K562 (cell line): ENCODE measurements around the gene TARS2. TPM values are rescaled to one million over a fixed set of nuclear protein-coding genes. Genes with fewer than 3 reads are reported as not detected.

Experiments
- CBX3 ChIP-seq, 2 experiments: IDR thresholded peaks; 1 replicate in 1 of 2; 2 replicates in 1 of 2; pipeline ENCODE4 v1.6.1; 2012; ENCODE audit warnings: inconsistent platforms in 2 of 2, low read length in 2 of 2, borderline replicate concordance in 1 of 2, control low read depth in 1 of 2
- OTX1 ChIP-seq: fragments of 450-650 bp; formaldehyde crosslinking; IDR thresholded peaks from 2 replicates; pipeline ENCODE4 v1.4.0; 2022; ENCODE audit warnings: mild to moderate bottlenecking
- PHF8 ChIP-seq: fragments of 200-600 bp; sonication (generic); IDR thresholded peaks from 2 replicates; pipeline ENCODE4 v1.6.1; 2012; ENCODE audit warnings: mixed run types, mild to moderate bottlenecking, inconsistent platforms, low read length, moderate library complexity, borderline replicate concordance
- ZNF76 ChIP-seq: fragments of 250-450 bp; sonication (Bioruptor Pico); IDR thresholded peaks from 2 replicates; pipeline ENCODE4 v1.4.0; 2020; ENCODE audit warnings: mild to moderate bottlenecking, moderate library complexity, borderline replicate concordance
- ZSCAN32 ChIP-seq: fragments of 450-650 bp; formaldehyde crosslinking; IDR thresholded peaks from 2 replicates; pipeline ENCODE4 v1.4.0; 2020; ENCODE audit warnings: mild to moderate bottlenecking, moderate library complexity
- polyA plus RNA-seq, 8 experiments: library from polyadenylated mRNA; depleted of rRNA in 4 of 8; stranded (reverse) in 5 of 8; unstranded in 3 of 8; fragments of >200 nt; fragmentation: Nextera tagmentation in 2 of 8; fragmentation: Illumina TruSeq in 1 of 8; extraction: Ambion mirVana in 2 of 8; extraction: Trizol in 1 of 8; gene quantifications; 2 replicates each; pipeline versions ENCODE4 v1.2.1 to v1.2.3, GENCODE V29; 2011 to 2014; ENCODE audit warnings: inconsistent platforms in 1 of 8, missing spikeins in 1 of 8
- total RNA-seq, 7 experiments: library from RNA; depleted of rRNA in 6 of 7; stranded (reverse); fragments of >200 nt in 6 of 7; fragmentation: Illumina TruSeq in 2 of 7; extraction: Trizol in 2 of 7; gene quantifications; 2 replicates each; pipeline versions ENCODE4 v1.2.1 to v1.2.3, GENCODE V29; 2011 to 2021; ENCODE audit warnings: low replicate concordance in 1 of 7
- TF ChIP-seq, protein P1 (sequence below), 2 experiments: fragments of 450-650 bp; formaldehyde crosslinking in 1 of 2; IDR thresholded peaks; 2 replicates each; pipeline versions ENCODE4 v1.4.0 to v1.6.1; 2014 to 2020; ENCODE audit warnings: mild to moderate bottlenecking in 2 of 2, borderline replicate concordance in 1 of 2, low read depth in 1 of 2
- TF ChIP-seq, protein P2 (sequence below): fragments of 250-450 bp; sonication (Bioruptor Pico); IDR thresholded peaks from 2 replicates; pipeline ENCODE4 v1.4.0; 2020; ENCODE audit warnings: borderline replicate concordance
- TF ChIP-seq, protein P3 (sequence below): fragments of 250-450 bp; sonication (Bioruptor Pico); IDR thresholded peaks from 2 replicates; pipeline ENCODE4 v1.5.0; 2021; ENCODE audit warnings: mild to moderate bottlenecking, moderate library complexity
- TF ChIP-seq, protein P4 (sequence below), 3 experiments: IDR thresholded peaks in 2 of 3; conservative IDR thresholded peaks in 1 of 3; 2 replicates each; pipeline ENCODE4 v1.5.1; 2011 to 2012; ENCODE audit warnings: low read length in 3 of 3, mild to moderate bottlenecking in 3 of 3, control low read depth in 2 of 3, improper control_type of control experiment in 1 of 3, inconsistent platforms in 1 of 3, low read depth in 1 of 3, mixed read lengths in 1 of 3, moderate library complexity in 1 of 3; ENCODE audit not compliant: insufficient read depth in 2 of 3

Gene TARS2
- total and polyA plus RNA-seq, 9 of the 15 experiments (the other 6 are each of a cell fraction or from before 2014, with no cell fraction given): 17.0 to 64.2 (median 39.4) TPM

DNA sequence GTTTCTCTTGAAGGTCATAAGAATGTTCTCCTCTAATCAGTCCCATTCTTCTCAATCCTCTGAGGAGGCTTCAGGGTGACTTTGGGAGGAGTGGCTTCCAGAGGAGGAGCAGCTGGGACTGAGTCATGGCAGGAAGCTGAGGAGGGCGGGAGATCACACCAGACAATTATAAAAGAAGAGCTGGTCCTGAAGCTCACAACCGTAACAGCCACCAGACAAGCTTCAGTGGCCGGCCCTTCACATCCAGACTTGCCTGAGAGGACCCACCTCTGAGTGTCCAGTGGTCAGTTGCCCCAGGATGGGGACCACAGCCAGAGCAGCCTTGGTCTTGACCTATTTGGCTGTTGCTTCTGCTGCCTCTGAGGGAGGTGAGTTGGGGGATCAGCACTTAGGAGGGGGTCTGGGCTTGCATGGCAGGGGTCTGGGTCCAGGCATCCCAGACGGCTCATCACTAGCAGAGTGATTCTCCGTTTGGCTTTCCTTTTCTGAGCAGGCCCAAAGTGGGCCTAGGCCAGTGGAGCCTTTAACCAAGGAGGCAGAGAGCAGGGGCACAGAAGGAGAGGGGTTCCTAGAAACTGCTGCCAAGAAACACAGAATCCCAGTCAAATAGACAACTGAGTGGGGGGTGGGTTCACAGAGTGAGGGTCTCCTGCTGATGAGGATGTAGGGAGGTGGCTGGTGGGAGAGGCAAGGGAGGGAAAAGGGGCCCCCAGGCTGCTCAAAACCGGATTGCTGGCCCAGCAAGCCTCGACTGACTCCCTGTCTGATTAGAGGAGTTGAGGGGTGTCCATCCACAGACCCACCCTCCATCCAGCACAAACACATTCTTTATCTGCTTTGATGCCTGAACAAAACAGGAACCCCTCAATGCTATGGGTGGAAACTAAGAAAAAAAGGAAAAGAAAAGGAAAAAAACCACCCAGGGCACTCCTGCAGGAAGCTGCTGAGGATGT, 21.0 kb downstream of the TARS2 start, which contains the start of gene ECM1 (continued):
- TF ChIP-seq, protein P1, sequence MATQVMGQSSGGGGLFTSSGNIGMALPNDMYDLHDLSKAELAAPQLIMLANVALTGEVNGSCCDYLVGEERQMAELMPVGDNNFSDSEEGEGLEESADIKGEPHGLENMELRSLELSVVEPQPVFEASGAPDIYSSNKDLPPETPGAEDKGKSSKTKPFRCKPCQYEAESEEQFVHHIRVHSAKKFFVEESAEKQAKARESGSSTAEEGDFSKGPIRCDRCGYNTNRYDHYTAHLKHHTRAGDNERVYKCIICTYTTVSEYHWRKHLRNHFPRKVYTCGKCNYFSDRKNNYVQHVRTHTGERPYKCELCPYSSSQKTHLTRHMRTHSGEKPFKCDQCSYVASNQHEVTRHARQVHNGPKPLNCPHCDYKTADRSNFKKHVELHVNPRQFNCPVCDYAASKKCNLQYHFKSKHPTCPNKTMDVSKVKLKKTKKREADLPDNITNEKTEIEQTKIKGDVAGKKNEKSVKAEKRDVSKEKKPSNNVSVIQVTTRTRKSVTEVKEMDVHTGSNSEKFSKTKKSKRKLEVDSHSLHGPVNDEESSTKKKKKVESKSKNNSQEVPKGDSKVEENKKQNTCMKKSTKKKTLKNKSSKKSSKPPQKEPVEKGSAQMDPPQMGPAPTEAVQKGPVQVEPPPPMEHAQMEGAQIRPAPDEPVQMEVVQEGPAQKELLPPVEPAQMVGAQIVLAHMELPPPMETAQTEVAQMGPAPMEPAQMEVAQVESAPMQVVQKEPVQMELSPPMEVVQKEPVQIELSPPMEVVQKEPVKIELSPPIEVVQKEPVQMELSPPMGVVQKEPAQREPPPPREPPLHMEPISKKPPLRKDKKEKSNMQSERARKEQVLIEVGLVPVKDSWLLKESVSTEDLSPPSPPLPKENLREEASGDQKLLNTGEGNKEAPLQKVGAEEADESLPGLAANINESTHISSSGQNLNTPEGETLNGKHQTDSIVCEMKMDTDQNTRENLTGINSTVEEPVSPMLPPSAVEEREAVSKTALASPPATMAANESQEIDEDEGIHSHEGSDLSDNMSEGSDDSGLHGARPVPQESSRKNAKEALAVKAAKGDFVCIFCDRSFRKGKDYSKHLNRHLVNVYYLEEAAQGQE (IDR thresholded peaks at IDR 0.05; ENCODE audit: borderline replicate concordance): no peak
- TF ChIP-seq, protein P1 (CRISPR knock-in tag; IDR thresholded peaks at IDR 0.05; ENCODE audit: low read depth): peak; percentile 38; the same call in 1 of the 2 replicates
- TF ChIP-seq ZSCAN32 (CRISPR knock-in tag) (no peak), PHF8 (peak; percentile 43; the same call in 1 of the 2 replicates), ZNF76 (CRISPR knock-in tag) (no peak), CBX3 (IDR thresholded peaks at IDR 0.05; ENCODE audit: borderline replicate concordance in 1 of 2, low read length in 2 of 2) (0 out of 3 replicates have a peak, but pooled peaks of 1 of the 2 experiments have one; percentile 13), OTX1 (CRISPR knock-in tag) (no peak)
- TF ChIP-seq, protein P2, sequence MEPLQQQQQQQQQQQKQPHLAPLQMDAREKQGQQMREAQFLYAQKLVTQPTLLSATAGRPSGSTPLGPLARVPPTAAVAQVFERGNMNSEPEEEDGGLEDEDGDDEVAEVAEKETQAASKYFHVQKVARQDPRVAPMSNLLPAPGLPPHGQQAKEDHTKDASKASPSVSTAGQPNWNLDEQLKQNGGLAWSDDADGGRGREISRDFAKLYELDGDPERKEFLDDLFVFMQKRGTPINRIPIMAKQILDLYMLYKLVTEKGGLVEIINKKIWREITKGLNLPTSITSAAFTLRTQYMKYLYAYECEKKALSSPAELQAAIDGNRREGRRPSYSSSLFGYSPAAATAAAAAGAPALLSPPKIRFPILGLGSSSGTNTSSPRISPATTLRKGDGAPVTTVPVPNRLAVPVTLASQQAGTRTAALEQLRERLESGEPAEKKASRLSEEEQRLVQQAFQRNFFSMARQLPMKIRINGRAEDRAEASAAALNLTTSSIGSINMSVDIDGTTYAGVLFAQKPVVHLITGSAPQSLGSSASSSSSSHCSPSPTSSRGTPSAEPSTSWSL: no peak
- TF ChIP-seq, protein P3, sequence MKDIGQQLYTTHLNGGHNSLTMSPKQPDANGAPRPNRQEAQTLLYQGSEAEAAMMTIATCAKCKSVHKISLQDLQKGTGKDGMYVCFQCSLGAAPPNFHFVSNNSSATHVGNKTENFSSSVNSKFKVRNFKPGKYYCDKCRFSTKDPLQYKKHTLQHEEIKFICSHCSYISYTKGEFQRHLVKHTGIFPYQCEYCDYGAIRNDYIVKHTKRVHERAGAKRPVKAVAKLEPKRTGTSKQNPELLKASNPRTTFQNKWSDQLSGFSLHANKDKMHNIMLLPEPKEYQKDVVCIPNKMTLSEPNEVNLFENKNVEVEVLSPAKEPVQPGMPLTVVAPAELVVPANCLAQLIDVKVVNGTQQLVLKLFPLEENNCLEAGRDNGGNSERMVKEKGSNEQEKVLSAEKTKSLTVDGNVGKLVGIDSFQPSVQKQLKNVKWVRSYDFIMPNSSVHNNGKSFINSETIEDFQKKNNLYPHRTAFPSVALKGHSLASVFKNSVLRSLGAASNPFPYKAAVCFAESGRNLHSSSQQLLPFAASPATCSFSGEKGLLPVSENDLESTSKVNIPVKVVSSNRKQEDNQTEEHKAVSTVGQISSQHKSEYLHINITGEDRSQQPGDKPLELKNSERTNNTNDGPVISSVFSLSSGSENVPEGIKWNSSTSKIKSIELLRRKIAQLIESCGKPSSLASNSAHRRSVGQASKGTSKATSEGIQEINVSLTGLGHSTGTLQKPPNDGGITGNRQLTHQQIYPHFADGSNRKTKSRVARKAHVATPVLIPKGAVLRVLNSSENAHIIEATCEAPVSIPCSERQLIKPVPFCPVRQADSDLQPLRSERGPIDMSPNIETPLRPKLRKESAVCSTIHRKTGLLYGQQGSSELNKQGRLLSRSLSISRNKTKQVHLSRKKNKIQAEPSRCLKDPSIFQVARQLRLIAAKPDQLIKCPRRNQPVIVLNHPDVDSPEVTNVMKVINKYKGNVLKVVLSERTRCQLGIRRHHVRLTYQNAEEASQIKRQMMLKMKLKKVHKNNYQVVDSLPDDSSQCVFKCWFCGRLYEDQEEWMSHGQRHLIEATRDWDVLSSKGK (CRISPR knock-in tag): no peak
- TF ChIP-seq, protein P4, sequence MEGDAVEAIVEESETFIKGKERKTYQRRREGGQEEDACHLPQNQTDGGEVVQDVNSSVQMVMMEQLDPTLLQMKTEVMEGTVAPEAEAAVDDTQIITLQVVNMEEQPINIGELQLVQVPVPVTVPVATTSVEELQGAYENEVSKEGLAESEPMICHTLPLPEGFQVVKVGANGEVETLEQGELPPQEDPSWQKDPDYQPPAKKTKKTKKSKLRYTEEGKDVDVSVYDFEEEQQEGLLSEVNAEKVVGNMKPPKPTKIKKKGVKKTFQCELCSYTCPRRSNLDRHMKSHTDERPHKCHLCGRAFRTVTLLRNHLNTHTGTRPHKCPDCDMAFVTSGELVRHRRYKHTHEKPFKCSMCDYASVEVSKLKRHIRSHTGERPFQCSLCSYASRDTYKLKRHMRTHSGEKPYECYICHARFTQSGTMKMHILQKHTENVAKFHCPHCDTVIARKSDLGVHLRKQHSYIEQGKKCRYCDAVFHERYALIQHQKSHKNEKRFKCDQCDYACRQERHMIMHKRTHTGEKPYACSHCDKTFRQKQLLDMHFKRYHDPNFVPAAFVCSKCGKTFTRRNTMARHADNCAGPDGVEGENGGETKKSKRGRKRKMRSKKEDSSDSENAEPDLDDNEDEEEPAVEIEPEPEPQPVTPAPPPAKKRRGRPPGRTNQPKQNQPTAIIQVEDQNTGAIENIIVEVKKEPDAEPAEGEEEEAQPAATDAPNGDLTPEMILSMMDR (IDR thresholded peaks at IDR 0.05 in 2 of 3, conservative IDR thresholded peaks at IDR 0.05 in 1 of 3; ENCODE audit: insufficient read depth in 2 of 3, low read depth in 1 of 3, low read length in 3 of 3): no peak
